HG03571 (cell line): ENCODE results near the gene COL10A1.

ENCODE experiments used
- ATAC-seq: cut with Tn5 transposase; IDR thresholded peaks from one replicate; pipeline ENCODE4 v1.9.1; 2021; ENCODE audit not compliant: unreplicated experiment

Gene COL10A1

GRCh38 chr6:116126032-116126431 is at the start of gene COL10A1:
Gene COL10A1 (minus strand): TSS chr6:116126132. CDS start chr6:116125492, 640 bp downstream.
- no peak for ATAC-seq

GRCh38 chr6:116175344-116175743 is 49.4 kb upstream of the COL10A1 start:
- no peak for ATAC-seq

DNA sequence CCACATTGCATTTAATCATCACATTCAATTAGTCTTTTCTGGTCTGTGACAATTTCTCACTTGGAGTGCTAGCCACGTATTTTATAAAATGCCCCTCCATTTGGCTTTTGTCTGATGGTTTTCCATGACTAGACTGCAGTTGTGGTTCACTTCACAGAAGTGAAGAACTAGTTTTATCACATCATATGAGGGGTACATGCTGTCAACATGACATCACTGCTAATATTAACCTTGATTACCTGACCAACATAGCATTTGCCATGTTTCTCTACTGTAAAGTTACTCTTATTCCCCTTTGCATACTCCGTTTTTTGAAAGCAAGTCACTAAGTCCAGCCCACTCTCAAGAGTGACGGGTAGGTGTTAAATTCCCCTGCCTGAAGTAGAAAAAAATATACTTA is 48.0 kb upstream of the COL10A1 start:
- no peak for ATAC-seq

GRCh38 chr6:116170358-116171057 is 44.6 kb upstream of the COL10A1 start:
- ATAC-seq, result no peak

- no peak for ATAC-seq
Observed at GRCh38 chr6:116169880-116170279, 43.9 kb upstream of the COL10A1 start.

- no peak for ATAC-seq
Observed at GRCh38 chr6:116168148-116168547, 42.2 kb upstream of the COL10A1 start.

DNA sequence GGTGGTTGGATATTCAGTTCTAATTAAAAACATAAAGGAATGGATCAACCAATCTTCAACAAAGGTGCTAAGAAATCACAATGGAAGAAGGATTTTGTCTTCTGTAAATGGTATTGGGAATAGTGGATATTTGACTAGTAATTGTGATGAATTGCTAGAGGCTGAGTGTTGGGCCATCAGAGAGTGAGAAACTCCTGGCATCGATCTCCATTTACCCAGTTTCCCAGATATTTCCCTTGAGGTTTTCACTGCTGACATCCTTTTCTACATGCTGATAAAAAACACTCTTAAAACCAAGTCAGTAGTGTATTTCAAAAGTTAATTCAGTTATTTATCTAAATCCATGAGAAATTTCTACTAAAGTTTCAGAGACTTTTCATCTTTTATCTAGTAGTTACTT is 40.4 kb upstream of the COL10A1 start:
- ATAC-seq, result no peak

DNA sequence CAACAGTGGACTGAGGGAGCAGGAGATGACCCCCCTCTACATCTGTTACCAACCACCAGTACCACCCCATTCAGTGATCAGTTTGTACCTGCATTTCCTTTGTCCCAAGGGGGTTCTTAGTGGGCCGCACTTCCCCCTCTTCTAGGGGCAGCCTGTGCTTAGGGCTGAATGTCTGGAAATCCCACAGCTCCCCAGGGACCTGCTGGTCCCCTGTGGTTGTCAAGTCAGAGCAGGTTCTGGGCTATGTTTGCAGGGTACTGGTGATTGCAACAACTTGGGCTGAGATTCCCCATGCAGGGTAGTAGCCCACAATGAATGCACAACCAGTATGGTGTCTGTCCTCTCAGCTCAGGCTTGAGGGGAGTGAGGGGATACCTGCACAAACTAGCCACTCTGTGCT is 39.7 kb upstream of the COL10A1 start:
- no peak for ATAC-seq

DNA sequence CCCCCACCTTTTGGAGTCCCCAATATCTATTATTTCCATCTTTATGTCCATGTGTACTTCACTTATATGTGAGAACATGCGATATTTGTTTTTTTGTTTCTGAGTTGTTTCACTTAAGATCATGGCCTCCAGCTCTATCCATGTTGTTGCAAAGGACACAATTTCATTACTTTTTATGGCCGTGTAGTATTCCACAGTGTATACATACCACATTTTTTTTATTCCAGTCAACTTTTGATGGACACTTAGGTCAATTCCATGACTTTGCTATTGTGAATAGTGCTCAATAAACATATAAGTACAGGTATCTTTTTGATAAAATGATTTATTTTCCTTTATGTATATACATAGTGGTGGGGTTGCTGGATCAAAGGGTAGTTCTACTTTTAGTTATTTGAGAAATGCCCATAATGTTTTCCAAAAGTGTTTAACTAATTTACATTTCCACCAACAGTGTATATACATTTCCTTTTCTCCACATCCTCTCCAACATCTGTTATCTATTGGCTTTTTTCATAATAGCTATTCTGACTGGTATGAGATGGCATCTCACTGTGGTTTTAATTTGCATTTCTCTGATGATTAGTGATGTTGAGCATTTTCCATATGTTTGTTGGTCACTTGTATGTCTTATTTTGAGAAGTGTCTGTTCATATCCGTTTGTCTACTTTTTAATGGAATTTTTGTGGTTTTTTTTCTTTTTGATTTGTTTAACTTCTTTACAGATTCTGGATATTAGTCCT is 34.0 kb upstream of the COL10A1 start:
- ATAC-seq, result no peak

DNA sequence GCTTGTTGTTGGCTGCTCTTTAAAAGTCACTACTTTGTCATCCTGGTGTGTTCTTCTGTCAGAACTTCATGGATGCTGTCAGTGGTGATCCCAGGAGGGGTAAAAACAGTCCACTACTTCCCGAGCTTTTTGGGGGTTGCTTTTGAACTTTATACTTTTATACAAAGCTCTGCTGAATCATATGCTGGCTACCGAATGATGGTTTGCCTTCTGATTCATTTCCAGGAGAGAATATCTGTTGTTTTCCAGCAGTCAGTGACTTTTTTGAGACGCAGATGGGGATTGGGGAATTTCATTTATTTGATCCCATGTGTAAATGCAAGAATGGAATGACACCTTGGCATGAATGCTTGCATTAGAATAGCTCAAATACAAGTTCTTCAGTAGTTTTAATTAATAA is 32.7 kb upstream of the COL10A1 start:
- no peak for ATAC-seq

DNA sequence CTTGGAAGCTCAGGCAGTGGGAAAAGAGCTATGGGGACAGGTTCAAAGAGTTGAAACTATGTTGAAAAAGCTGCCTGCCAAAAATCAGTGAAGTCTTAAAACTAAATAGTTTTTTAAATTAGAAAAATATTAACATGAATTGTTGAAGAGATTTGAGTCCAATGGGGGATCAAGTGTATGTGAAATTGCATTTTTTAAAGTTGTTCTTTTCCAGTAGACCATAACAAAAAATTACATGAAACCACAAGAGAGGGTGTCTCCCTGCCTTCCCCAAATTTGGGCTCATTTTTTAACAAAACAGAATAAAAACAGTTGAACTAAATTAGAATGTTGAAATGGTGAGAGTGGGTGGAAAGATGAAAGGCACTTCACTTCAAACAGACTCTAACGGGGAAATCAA is 31.5 kb upstream of the COL10A1 start:
- ATAC-seq, result no peak

GRCh38 chr6:116156405-116157326 is 30.7 kb upstream of the COL10A1 start:
- ATAC-seq, result no peak

GRCh38 chr6:116154887-116155286 is 29.0 kb upstream of the COL10A1 start:
- ATAC-seq, result no peak

DNA sequence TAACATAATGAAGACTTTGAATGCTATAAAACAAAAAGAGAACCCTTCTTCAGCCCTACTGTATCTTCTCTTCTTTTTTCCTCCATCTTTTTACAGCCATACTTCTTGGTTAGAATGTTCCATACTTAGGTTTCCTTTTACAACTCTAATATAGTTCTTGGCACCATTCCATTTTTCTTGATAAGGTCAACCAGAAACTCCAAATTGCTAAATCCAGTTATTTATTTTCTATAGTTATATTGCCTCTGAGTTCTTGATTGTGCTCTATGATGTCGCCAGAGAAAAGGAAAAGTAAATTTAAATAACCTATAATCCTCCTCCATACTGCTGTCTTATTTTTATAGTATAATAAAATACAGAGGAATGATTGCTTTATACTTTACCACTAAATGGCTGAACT is 26.7 kb upstream of the COL10A1 start:
- no peak for ATAC-seq

GRCh38 chr6:116145803-116146675 is 20.1 kb upstream of the COL10A1 start:
- ATAC-seq, result no peak

DNA sequence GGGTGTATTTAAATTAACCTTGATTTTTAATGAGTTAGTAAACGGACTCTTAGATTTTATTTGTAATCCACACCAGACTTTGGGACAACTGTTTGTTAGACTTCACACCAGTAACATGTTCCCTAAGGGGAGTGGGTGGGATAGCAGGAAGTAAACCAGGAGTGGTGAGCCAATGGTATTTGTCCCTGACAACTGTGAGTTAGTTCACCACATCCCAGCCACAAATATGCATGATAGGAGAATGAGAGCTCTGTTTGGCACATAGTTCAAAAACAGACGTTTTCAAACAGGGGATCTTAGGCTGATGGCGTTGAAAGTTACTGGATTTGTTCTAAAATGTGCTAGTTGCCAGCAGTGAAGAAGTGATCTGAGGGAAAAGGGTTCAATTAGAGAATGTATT is 18.7 kb upstream of the COL10A1 start:
- ATAC-seq, result no peak

DNA sequence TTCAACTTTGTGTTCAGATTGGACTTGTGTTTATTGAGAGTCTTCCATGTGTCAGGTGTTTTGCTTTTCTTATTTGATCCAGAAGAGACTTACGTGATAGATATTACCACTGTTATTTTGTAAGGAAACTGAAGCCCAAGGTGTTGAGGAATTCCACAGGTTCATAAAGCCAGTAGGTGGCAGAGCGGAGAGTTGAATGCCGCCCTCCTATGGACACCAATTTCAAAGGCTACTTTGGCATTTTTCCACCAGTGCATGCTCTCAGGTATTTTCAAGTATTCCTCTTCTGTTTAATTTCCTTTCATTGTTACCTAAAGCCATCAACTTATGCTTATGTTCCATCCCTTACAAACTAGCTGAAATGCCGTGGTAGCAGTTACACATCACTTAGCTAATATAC is 14.0 kb upstream of the COL10A1 start:
- no peak for ATAC-seq

DNA sequence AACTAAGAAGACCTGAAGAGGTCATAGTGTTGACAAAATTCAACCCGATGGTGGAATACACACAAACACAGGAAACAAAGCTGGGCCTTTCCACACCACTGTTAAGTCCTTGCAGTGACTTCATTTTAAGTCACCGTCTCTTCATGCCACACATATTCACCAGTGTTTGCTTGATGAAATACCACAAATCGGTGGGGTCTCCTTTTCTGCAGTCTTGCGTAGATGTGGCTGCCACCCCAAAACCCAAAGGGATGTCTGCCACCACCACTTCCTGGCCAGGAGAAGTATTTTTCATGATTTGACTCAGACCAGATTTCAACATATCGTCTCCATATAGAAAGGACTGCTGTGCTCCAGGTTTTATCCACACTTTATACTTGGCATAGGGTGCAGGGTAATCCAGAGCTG is 11.0 kb upstream of the COL10A1 start:
- no peak for ATAC-seq

GRCh38 chr6:116136373-116136772 is 10.4 kb upstream of the COL10A1 start:
- ATAC-seq, result no peak

GRCh38 chr6:116133453-116133852 is 7.5 kb upstream of the COL10A1 start:
- ATAC-seq, result no peak
